ENCODE results near the gene SOBP. TPM values are rescaled to one million over a fixed set of nuclear protein-coding genes. Genes with fewer than 3 reads are reported as not detected.

The SOBP gene
- total RNA-seq, 2 donors from 2014 or later = 1.5 to 1.9 TPM

DNA sequence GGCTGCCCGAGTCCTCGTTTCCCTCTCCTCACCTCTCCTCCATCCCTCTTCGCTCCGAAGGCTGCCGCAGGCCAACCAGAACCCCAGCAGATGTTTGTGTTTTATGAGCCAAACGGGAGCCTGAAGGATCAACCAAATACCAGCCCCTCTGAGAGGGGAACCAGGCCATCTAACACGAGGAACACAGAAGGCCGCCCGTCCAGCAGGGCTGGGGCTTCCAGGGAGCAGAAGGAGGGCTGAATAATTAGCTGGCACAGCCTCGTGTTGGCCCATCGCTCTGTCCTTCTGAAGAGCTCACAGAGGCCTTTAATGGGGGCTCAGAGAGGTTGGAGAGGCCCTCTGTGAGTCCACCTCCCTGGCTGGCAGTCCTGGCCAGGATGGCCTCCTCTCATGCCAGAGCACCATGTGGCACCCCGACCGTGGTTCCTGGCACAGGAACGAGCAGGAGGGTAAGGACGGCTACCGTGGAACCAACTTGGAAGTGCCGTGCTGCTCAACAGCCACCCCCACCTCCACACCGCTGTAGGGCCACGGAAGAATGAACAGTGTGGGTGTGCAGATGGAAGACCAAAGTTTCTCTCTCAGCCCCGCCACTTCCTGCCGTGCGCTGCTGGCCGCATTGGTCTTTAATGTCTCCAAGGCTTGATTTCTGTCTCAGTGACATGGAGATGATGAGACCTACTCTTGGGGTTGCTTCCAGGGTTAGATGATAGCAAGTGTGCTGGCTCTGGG, 179.0 kb downstream of the SOBP start:
- no peak overlapping the region for H3K9ac ChIP-seq (ENCODE audit: extremely low read depth, low read length, poor library complexity, severe bottlenecking)
- no peak overlapping the region for H3K27ac Mint-ChIP-seq
- no peaks in the 10 kb centered on the region for H3K27me3 ChIP-seq (ENCODE audit: control insufficient read depth, insufficient read depth, low read length, poor library complexity, severe bottlenecking)
- H3K4me1 Mint-ChIP-seq = peaks cover 20% of the 10 kb centered on the region
- no peak overlapping the region for H3K27ac ChIP-seq (ENCODE audit: low read depth, low read length)
- H3K27me3 Mint-ChIP-seq (ENCODE audit: insufficient read depth) = peaks cover 20% of the 10 kb centered on the region
- H3K4me3 Mint-ChIP-seq = no peak overlapping the region
- H3K4me3 ChIP-seq (ENCODE audit: low read length) = no peak overlapping the region
- H3K36me3 Mint-ChIP-seq (ENCODE audit: low read depth) = no peaks in the 10 kb centered on the region
- 94 to 95% methylated on average over 10 to 23 of the region's 23 CpGs for WGBS, 2 experiments (ENCODE audit: insufficient coverage in 1 of 2, insufficient read length in 1 of 2)
- H3K36me3 ChIP-seq (ENCODE audit: control insufficient read depth, insufficient read depth, low read length) = no peaks in the 10 kb centered on the region
- DNase-seq = no peak
- H3K9me3 Mint-ChIP-seq = no peaks in the 10 kb centered on the region
- no peaks in the 10 kb centered on the region for H3K9me3 ChIP-seq (ENCODE audit: control insufficient read depth, low read length)
- TF ChIP-seq, protein P1, sequence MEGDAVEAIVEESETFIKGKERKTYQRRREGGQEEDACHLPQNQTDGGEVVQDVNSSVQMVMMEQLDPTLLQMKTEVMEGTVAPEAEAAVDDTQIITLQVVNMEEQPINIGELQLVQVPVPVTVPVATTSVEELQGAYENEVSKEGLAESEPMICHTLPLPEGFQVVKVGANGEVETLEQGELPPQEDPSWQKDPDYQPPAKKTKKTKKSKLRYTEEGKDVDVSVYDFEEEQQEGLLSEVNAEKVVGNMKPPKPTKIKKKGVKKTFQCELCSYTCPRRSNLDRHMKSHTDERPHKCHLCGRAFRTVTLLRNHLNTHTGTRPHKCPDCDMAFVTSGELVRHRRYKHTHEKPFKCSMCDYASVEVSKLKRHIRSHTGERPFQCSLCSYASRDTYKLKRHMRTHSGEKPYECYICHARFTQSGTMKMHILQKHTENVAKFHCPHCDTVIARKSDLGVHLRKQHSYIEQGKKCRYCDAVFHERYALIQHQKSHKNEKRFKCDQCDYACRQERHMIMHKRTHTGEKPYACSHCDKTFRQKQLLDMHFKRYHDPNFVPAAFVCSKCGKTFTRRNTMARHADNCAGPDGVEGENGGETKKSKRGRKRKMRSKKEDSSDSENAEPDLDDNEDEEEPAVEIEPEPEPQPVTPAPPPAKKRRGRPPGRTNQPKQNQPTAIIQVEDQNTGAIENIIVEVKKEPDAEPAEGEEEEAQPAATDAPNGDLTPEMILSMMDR (conservative IDR thresholded peaks at IDR 0.05) = no peak
- H3K4me1 ChIP-seq (ENCODE audit: control insufficient read depth, insufficient read depth, low read length) = no peaks in the 10 kb centered on the region

DNA sequence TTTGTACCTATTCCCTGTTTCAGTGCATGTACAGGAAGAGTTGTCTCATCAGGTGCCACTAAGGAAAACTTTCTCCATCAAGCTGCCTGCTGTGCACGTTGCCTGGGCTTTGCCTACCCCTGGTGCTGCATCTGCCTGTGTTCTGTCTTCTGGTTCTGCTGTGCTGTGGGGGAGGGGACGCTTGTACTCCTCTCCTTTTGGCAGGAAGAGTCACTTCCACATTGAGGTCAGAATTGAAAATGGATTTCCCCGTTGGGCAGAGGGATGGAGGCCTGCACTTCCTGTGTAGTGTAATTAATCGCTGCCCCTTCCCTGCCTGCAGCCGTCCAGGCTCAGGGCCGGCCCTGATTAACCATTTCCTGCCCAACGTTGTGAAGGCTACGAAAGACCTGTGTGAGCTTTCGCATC, 180.9 kb downstream of the SOBP start:
- H3K4me1 ChIP-seq (ENCODE audit: control insufficient read depth, insufficient read depth, low read length) = no peaks in the 10 kb centered on the region
- no peak overlapping the region for H3K4me3 ChIP-seq (ENCODE audit: low read length)
- no peaks in the 10 kb centered on the region for H3K36me3 ChIP-seq (ENCODE audit: control insufficient read depth, insufficient read depth, low read length)
- H3K27me3 Mint-ChIP-seq (ENCODE audit: insufficient read depth) = peaks cover 20% of the 10 kb centered on the region
- peaks cover 19% of the 10 kb centered on the region for H3K4me1 Mint-ChIP-seq
- WGBS, 2 experiments (ENCODE audit: insufficient coverage in 1 of 2, insufficient read length in 1 of 2) = 39 to 41% methylated on average over 8 to 9 of the region's 9 CpGs
- H3K9me3 Mint-ChIP-seq = no peaks in the 10 kb centered on the region
- no peaks in the 10 kb centered on the region for H3K9me3 ChIP-seq (ENCODE audit: control insufficient read depth, low read length)
- peak; percentile 70 for DNase-seq
- H3K27me3 ChIP-seq (ENCODE audit: control insufficient read depth, insufficient read depth, low read length, poor library complexity, severe bottlenecking) = peaks cover 3% of the 10 kb centered on the region
- H3K4me3 Mint-ChIP-seq = no peak overlapping the region
- H3K27ac Mint-ChIP-seq = no peak overlapping the region
- no peak overlapping the region for H3K9ac ChIP-seq (ENCODE audit: extremely low read depth, low read length, poor library complexity, severe bottlenecking)
- TF ChIP-seq, protein P1 (conservative IDR thresholded peaks at IDR 0.05) = no peak
- H3K27ac ChIP-seq (ENCODE audit: low read depth, low read length) = no peak overlapping the region
- no peaks in the 10 kb centered on the region for H3K36me3 Mint-ChIP-seq (ENCODE audit: low read depth)

DNA sequence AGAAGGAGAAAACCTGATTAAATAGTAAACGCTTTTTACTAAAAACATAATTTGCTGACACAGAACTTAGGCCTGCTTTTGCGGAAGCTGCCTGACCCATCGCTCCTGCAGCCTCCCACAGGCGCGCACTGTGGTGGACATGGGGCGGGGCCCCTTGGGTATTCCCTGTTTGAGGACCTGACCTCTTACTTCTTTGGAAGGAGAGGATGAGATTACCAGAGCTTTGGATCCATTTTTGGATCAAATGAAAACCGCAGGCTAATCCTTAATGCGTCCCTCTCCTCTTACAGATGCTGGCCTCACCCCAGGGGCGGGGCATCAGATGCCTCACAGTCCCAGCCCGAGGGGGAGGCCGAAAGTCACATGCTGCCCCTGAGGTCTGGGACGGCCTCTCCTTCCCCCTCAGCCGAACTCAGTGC, 183.2 kb downstream of the SOBP start:
- H3K9me3 ChIP-seq (ENCODE audit: control insufficient read depth, low read length) = no peaks in the 10 kb centered on the region
- peaks cover 7% of the 10 kb centered on the region for H3K4me1 Mint-ChIP-seq

More for the DNA sequence above, 183.2 kb downstream of the SOBP start:
- H3K9ac ChIP-seq (ENCODE audit: extremely low read depth, low read length, poor library complexity, severe bottlenecking) = no peak overlapping the region
- TF ChIP-seq, protein P1 (conservative IDR thresholded peaks at IDR 0.05) = no peak
- Mint-ChIP-seq H3K27ac (no peak overlapping the region), H3K27me3 (ENCODE audit: insufficient read depth) (peaks cover 31% of the 10 kb centered on the region), H3K4me3 (no peak overlapping the region), H3K36me3 (ENCODE audit: low read depth) (no peaks in the 10 kb centered on the region), H3K9me3 (no peaks in the 10 kb centered on the region)
- H3K4me1 ChIP-seq (ENCODE audit: control insufficient read depth, insufficient read depth, low read length) = no peaks in the 10 kb centered on the region
- H3K36me3 ChIP-seq (ENCODE audit: control insufficient read depth, insufficient read depth, low read length) = no peaks in the 10 kb centered on the region
- no peak overlapping the region for H3K4me3 ChIP-seq (ENCODE audit: low read length)
- no peak overlapping the region for H3K27ac ChIP-seq (ENCODE audit: low read depth, low read length)
- DNase-seq = no peak
- H3K27me3 ChIP-seq (ENCODE audit: control insufficient read depth, insufficient read depth, low read length, poor library complexity, severe bottlenecking) = peaks cover 15% of the 10 kb centered on the region
- WGBS, 2 experiments (ENCODE audit: insufficient coverage in 1 of 2, insufficient read length in 1 of 2) = 81 to 95% methylated on average over 10 to 13 of the region's 13 CpGs

All from endodermal cell (in vitro differentiated cells).